NCI-H128 (cell line): ENCODE data around the gene HIPK2.

Experiments
- DNase-seq: peaks from one replicate; lab custom pipeline; 2025; ENCODE audit not compliant: unreplicated experiment; lab: John Stamatoyannopoulos, UW

Gene HIPK2

GRCh38 chr7:139737221-139738100, 40.3 kb downstream of the HIPK2 start:
- DNase-seq, result no peak

- DNase-seq, result no peak
Measured at GRCh38 chr7:139735912-139736595, 41.7 kb downstream of the HIPK2 start.

GRCh38 chr7:139735466-139735865, 42.3 kb downstream of the HIPK2 start:
- DNase-seq, result no peak

DNA sequence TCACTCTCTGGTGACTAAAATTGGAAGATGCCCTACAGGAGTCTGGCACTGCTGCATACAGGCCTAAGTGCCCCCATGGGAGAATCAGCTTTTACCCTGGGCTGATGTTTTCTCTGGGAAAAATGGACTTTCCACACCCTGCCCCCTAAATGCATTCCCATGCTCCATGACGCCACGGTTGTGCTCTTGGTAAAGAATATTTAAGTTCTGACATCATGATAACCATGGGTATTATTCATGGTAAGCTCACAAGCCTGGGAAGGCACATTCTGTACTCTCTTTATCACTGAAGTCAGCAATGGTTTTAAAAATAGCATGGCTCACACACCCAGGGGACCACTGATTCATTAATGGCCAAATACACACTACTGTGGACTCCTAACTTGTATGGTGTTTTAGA, 43.4 kb downstream of the HIPK2 start:
- DNase-seq, result no peak

DNA sequence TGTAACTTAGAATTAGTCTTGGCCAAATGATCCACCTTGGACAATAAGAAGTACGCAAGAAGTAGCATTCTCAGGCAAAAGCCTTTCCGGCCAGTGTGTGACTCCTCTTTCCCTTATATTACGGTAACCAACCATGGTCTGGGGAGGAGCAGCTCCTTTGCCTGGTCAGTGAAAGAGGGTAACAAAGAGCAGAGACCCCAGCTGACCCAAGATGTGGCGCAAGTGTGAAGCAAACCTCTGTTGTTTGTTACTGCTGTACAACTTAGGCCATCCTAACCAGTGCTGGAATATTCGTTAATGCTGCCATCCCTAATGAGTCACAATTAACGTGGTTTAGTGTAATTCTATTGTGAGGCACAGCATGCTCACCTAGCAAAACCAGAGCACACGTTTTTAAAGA, 44.0 kb downstream of the HIPK2 start:
- no peak for DNase-seq

GRCh38 chr7:139732471-139733167, 45.2 kb downstream of the HIPK2 start:
- DNase-seq, result no peak

GRCh38 chr7:139731802-139732470, 45.9 kb downstream of the HIPK2 start:
- DNase-seq, result no peak

- DNase-seq, result peak; percentile 16
Measured at GRCh38 chr7:139730746-139731612, 46.8 kb downstream of the HIPK2 start.

DNA sequence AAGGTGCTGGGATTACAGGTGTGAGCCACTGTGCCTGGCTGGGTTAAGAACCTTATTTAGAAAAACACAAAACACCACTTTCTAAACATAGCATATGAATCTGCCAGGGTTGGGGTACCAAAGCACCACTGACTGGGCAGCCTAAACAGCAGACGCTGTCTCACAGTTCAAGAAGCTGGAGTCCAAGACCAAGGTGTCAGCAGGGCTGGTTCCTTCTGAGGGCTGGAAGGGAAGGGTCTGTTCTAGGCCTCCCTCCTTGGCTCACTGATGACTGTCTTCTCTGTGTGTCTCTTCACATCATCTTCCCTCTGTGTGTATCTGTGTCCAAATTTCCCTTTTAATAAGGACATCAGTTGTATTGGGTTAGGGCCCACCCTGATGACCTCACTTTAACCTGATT, 49.6 kb downstream of the HIPK2 start:
- no peak for DNase-seq

DNA sequence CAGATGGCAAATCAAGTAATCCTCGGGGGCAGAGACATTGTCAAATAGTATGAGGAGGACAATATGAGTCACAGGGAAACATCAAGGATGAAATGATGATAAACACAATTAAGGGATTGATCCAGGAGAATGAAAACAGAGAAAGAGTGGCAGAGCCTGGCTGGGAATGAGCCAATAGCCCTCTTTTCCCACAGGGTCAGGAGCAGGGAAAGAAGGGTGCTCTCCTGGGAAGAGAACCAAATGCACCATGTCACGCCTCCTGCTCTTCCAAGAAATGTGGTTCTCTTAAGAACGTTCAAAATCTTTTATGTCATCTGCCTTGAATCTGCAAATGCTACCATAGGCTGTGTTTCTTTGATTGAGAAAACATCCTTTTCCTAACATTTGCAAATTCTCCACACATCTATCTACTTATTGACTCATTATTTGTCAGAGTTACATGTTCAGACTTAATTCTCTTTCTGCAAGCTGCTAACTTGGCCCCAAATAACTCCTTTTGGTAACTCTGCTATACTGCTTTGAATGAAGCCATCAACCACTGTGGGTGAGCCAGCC, 50.6 kb downstream of the HIPK2 start:
- no peak for DNase-seq

DNA sequence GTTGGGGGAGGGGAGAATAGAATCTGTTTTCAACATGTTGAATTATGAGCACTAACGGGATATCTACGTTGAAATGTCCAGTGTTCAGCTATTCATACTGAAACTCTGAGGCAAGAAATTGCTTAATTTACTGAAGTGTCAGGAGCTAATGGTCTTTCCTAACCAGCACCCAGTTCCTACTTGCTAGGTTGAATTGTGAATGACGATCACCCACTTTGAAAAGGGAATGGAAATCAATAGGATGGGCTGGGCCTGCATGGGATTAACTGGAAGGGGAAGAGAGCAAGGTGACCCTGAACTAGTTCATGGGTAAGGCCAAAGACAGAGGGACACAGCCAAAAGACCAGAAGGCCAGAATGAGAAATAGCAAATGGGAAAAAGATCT, 51.3 kb downstream of the HIPK2 start:
- DNase-seq, result no peak

GRCh38 chr7:139725858-139726484, 51.8 kb downstream of the HIPK2 start:
- DNase-seq, result no peak

DNA sequence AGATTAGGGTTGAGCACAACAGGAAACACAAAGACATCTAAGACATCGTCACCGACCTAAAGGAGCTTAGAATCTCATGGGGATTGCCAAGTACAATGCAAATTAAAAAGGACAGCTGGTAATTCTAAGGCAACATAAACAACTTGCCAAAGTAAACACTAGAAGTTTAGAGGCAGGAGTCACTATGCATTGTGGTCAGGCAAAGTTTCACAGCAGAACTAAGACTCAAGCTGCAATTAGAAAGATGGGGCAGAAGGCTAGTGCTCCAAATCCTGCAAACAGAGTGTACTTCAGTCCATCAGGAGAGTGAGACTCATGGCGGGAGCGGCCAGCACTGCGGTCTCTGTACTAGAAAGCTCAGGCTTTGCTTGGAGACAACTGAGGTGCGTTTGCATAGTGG, 52.7 kb downstream of the HIPK2 start:
- DNase-seq, result no peak

DNA sequence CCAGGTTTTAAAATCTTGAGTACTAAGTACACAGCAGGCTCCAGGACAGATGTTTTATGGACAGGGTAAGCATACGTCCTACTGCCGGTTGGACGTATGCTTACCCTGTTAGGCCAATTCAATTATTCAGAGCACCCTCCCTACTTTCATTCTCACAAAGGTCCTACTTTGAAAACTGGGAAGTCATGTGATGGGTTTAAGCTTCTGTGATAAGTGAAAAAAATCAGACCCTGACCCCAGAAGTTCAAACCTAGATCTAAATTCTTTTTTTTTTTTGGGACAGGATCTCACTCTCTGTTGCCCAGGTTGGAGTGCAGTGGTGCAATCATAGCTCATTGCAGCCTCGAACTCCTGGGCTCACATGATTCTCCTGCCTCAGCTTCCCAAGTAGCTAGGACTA, 55.2 kb downstream of the HIPK2 start:
- DNase-seq, result no peak

DNA sequence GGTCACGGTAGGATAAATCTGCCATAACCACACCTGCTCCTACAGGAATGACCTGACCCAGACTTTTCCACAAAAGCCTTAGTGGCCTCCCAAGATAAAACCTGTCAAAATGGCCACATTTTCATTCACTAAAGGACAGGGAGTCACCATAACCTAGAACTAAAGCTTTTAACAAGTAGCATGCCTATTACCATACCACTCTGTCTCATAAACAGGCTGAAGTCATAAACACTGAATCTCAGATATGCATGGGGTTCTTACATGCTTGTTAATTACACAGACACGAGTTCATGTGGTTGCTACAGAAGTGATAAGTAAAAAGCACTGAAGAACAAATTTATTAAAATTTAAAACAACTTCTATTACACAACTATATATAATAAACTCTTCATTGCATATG, 56.0 kb downstream of the HIPK2 start:
- no peak for DNase-seq

GRCh38 chr7:139721417-139721816, 56.4 kb downstream of the HIPK2 start:
- no peak for DNase-seq

DNA sequence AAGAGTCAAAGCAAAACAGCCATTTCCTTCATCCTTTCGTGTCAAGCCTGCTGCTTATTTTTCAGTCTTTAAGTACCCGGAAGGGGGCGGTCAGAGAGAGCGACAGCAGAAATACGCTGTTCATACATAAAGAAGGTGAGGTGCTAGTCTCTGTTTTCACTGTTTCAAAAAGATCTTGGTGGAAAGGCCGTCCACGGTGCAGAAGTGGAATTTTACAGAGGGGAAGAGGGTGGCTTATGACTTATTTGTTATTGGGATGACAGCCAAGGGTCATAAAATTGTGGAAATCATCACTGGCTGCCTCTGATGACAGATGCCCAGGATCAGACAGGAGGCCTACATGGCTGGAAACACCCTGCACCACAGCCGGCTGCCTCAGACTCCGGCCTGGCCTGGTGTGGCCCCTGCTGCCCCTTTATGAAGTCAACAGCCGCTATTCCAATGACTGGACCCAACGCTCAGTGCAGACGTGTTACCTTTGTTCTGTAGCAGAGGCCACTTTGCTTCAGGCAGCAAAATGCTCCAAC, 57.0 kb downstream of the HIPK2 start:
- DNase-seq, result no peak

GRCh38 chr7:139720186-139720585, 57.6 kb downstream of the HIPK2 start:
- DNase-seq, result no peak

GRCh38 chr7:139718859-139719258, 58.9 kb downstream of the HIPK2 start:
- DNase-seq, result no peak
